Testis (tissue), 3 donors: ENCODE data around the gene CCSER1. TPM values are rescaled to one million over a fixed set of nuclear protein-coding genes. Genes with fewer than 3 reads are reported as not detected.

Experiments used
- DNase-seq: peaks from one replicate; pipeline ENCODE4 v3.0.0-alpha.2; 2019
- H3K27ac ChIP-seq, 2 donors: fragments of 200-600 bp; sonication (generic); one replicate each; pipeline ENCODE4 v1.5.1; 2019
- H3K27me3 ChIP-seq: fragments of 200-600 bp; sonication (generic); one replicate; pipeline ENCODE4 v1.5.1; 2019
- H3K36me3 ChIP-seq: fragments of 200-600 bp; sonication (generic); one replicate; pipeline ENCODE4 v1.5.1; 2017; ENCODE audit warnings: low read depth; ENCODE audit errors: missing control alignments
- H3K4me1 ChIP-seq: fragments of 200-600 bp; sonication (generic); one replicate; pipeline ENCODE4 v1.5.1; 2019
- H3K4me3 ChIP-seq, 2 donors: fragments of 200-600 bp; sonication (generic); one replicate each; pipeline ENCODE4 v1.5.1; 2017 to 2019
- H3K9me3 ChIP-seq: fragments of 200-600 bp; sonication (generic); one replicate; pipeline ENCODE4 v1.5.1; 2017
- CTCF ChIP-seq, 3 experiments: fragments of 450-650 bp in 2 of 3; fragments of 200-600 bp in 1 of 3; sonication (generic) in 1 of 3; IDR thresholded peaks; one replicate each; pipeline ENCODE4 v1.5.1; 2016 to 2019; ENCODE audit warnings: antibody characterized with exemption in 3 of 3, mild to moderate bottlenecking in 2 of 3, moderate library complexity in 1 of 3
- POLR2A ChIP-seq: fragments of 450-650 bp; IDR thresholded peaks from one replicate; pipeline ENCODE4 v1.6.1; 2017; ENCODE audit warnings: antibody characterized with exemption, mild to moderate bottlenecking, moderate library complexity
- WGBS, 2 donors: methylation state at CpG; one replicate each; pipeline ENCODE4 v1.1.5; 2018; 5-methylcytosine and 5-hydroxymethylcytosine counted together
- intact Hi-C: fragments of 100-400 bp; cut with DNase I; formaldehyde crosslinking; loops from one replicate; pipeline ENCODE4 v1.15.1; 2023; ENCODE audit warnings: low total_unique reads
- polyA plus RNA-seq: library from polyadenylated mRNA; stranded (reverse); fragments of 350-450 nt; fragmentation: Illumina TruSeq; extraction: RNeasy Lipid Tissue Mini Kit (QIAGEN cat#74804); gene quantifications from one replicate; pipeline ENCODE4 v1.2.3, GENCODE V29; 2014; ENCODE audit warnings: low read depth, low replicate concordance; ENCODE audit not compliant: insufficient read depth
- total RNA-seq, 2 donors: library from RNA; depleted of rRNA; stranded (reverse); fragments of >200 nt; gene quantifications; one replicate each; pipeline ENCODE4 v1.2.3, GENCODE V29; 2016

CCSER1 gene
- total and polyA plus RNA-seq, 3 donors from 2014 or later, result 20.2 to 105 (median 82.8) TPM

- 75 to 89% methylated on average over 6 of the region's 6 CpGs for WGBS, 2 donors
- no peaks in the 10 kb centered on the region for H3K27me3 ChIP-seq
- no peaks in the 10 kb centered on the region for H3K4me1 ChIP-seq
- no peaks in the 10 kb centered on the region for H3K36me3 ChIP-seq
- intact Hi-C loops, result no loop called here
- no peak for TF ChIP-seq POLR2A
- TF ChIP-seq CTCF (IDR thresholded peaks at IDR 0.05), result no peak
- no peak for DNase-seq
- H3K9me3 ChIP-seq, result no peaks in the 10 kb centered on the region
- H3K4me3 ChIP-seq, result no peak overlapping the region
- no peak overlapping the region for H3K27ac ChIP-seq
These were observed 816.1 kb downstream of the CCSER1 start for GRCh38 chr4:90943311-90943710.

- H3K27ac ChIP-seq, result no peak overlapping the region
- no peak for DNase-seq
- no peaks in the 10 kb centered on the region for H3K4me1 ChIP-seq
- H3K27me3 ChIP-seq, result no peaks in the 10 kb centered on the region
- H3K9me3 ChIP-seq, result no peaks in the 10 kb centered on the region
- intact Hi-C loops, result no loop called here
- no peak overlapping the region for H3K4me3 ChIP-seq
- 82 to 86% methylated on average over 3 of the region's 3 CpGs for WGBS, 2 donors
- TF ChIP-seq CTCF (IDR thresholded peaks at IDR 0.05) (no peak), POLR2A (no peak)
- no peaks in the 10 kb centered on the region for H3K36me3 ChIP-seq
These were observed 819.8 kb downstream of the CCSER1 start for GRCh38 chr4:90946945-90947344.

- intact Hi-C loops, result no loop called here
- Histone ChIP-seq H3K4me1 (no peaks in the 10 kb centered on the region), H3K9me3 (no peaks in the 10 kb centered on the region), H3K27ac (no peak overlapping the region), H3K36me3 (no peaks in the 10 kb centered on the region), H3K27me3 (no peaks in the 10 kb centered on the region), H3K4me3 (no peak overlapping the region)
- 40 to 44% methylated on average over 7 of the region's 7 CpGs for WGBS, 2 donors
- TF ChIP-seq CTCF (IDR thresholded peaks at IDR 0.05), result no peak
- DNase-seq, result no peak
These were observed 823.2 kb downstream of the CCSER1 start for GRCh38 chr4:90950385-90950841.

- Histone ChIP-seq H3K9me3 (no peaks in the 10 kb centered on the region), H3K4me3 (no peak overlapping the region), H3K27ac (no peak overlapping the region), H3K36me3 (no peaks in the 10 kb centered on the region), H3K27me3 (no peaks in the 10 kb centered on the region), H3K4me1 (no peaks in the 10 kb centered on the region)
- DNase-seq, result no peak
- WGBS, 2 donors, result 44 to 55% methylated on average over 2 of the region's 2 CpGs
- no peak for TF ChIP-seq POLR2A
- intact Hi-C loops, result no loop called here
These were observed 823.8 kb downstream of the CCSER1 start for GRCh38 chr4:90951037-90951436.

GRCh38 chr4:90958256-90958895, 831.2 kb downstream of the CCSER1 start:
- no peaks in the 10 kb centered on the region for H3K27me3 ChIP-seq
- DNase-seq, result no peak
- intact Hi-C loops, result no loop called here
- H3K4me3 ChIP-seq, result no peak overlapping the region
- no peaks in the 10 kb centered on the region for H3K36me3 ChIP-seq
- no peaks in the 10 kb centered on the region for H3K9me3 ChIP-seq
- TF ChIP-seq POLR2A (no peak), CTCF (IDR thresholded peaks at IDR 0.05) (no peak)
- WGBS, 2 donors, result 44 to 50% methylated on average over 3 of the region's 3 CpGs
- H3K4me1 ChIP-seq, result no peaks in the 10 kb centered on the region
- H3K27ac ChIP-seq, result no peak overlapping the region
